HG03460 (cell line): ENCODE measurements around the gene VEGFA.

ENCODE experiments used
- ATAC-seq: cut with Tn5 transposase; IDR thresholded peaks from one replicate; pipeline ENCODE4 v1.9.1; 2021; ENCODE audit not compliant: unreplicated experiment

VEGFA gene

GRCh38 chr6:43820486-43820885 lies 50.5 kb downstream of the VEGFA start:
- no peak for ATAC-seq

- no peak for ATAC-seq
These were observed 51.3 kb downstream of the VEGFA start for GRCh38 chr6:43821101-43821886.

GRCh38 chr6:43823390-43823789 lies 53.4 kb downstream of the VEGFA start:
- ATAC-seq, result no peak

- no peak for ATAC-seq
These were observed 54.1 kb downstream of the VEGFA start for GRCh38 chr6:43823879-43824702.

- ATAC-seq, result no peak
These were observed 54.7 kb downstream of the VEGFA start for GRCh38 chr6:43824703-43825064.

GRCh38 chr6:43825187-43826115 lies 55.4 kb downstream of the VEGFA start:
- ATAC-seq, result no peak

GRCh38 chr6:43826730-43827129 lies 56.7 kb downstream of the VEGFA start:
- ATAC-seq, result no peak

GRCh38 chr6:43827898-43828297 lies 57.9 kb downstream of the VEGFA start:
- ATAC-seq, result no peak

GRCh38 chr6:43828711-43829110 lies 58.7 kb downstream of the VEGFA start:
- no peak for ATAC-seq

GRCh38 chr6:43829470-43829869 lies 59.5 kb downstream of the VEGFA start:
- no peak for ATAC-seq

GRCh38 chr6:43830775-43831174 lies 60.8 kb downstream of the VEGFA start:
- no peak for ATAC-seq

- ATAC-seq, result no peak
These were observed 61.2 kb downstream of the VEGFA start for GRCh38 chr6:43831191-43831590.

GRCh38 chr6:43833223-43833995 lies 63.4 kb downstream of the VEGFA start:
- ATAC-seq, result no peak

GRCh38 chr6:43833996-43834390 lies 64.0 kb downstream of the VEGFA start:
- ATAC-seq, result no peak

- no peak for ATAC-seq
These were observed 64.6 kb downstream of the VEGFA start for GRCh38 chr6:43834528-43835155.

- ATAC-seq, result no peak
These were observed 65.9 kb downstream of the VEGFA start for GRCh38 chr6:43835872-43836419.
